GM23248 (cell line): Measurements from ENCODE around the gene MPDZ.

Source experiments
- EZH2 ChIP-seq: fragments of 200-600 bp; sonication (generic); IDR thresholded peaks from 2 replicates; pipeline ENCODE4 v1.6.1; 2018; ENCODE audit warnings: antibody characterized with exemption, mild to moderate bottlenecking; ENCODE audit not compliant: insufficient read depth, poor library complexity, severe bottlenecking
- EZH2phosphoT487 ChIP-seq: fragments of 200-600 bp; sonication (generic); IDR thresholded peaks from 2 replicates; pipeline ENCODE4 v1.6.1; 2018; ENCODE audit warnings: antibody characterized with exemption, moderate library complexity, mild to moderate bottlenecking, low read depth; ENCODE audit not compliant: insufficient read depth

GRCh38 chr9:13149454-13149853, 130.0 kb downstream of the MPDZ start:
- TF ChIP-seq EZH2phosphoT487 (no peak), EZH2 (no peak)
